Chondrocyte (in vitro differentiated cells): ENCODE data around the gene QDPR. TPM values are rescaled to one million over a fixed set of nuclear protein-coding genes. Genes with fewer than 3 reads are reported as not detected.

ENCODE experiments used
- DNase-seq: peaks from one replicate; pipeline ENCODE4 v3.0.0; 2021; ENCODE audit warnings: mixed read lengths, low spot score
- H3K27ac Mint-ChIP-seq: one replicate; pipeline ENCODE4 v1.8.0; 2021; ENCODE audit warnings: mild to moderate bottlenecking, moderate library complexity, mixed read lengths; ENCODE audit not compliant: unreplicated experiment
- H3K27me3 Mint-ChIP-seq: 2 replicates; pipeline ENCODE4 v1.8.0; 2021; ENCODE audit warnings: low read depth, mixed read lengths
- H3K36me3 Mint-ChIP-seq: 2 replicates; pipeline ENCODE4 v1.8.0; 2021; ENCODE audit warnings: low read depth, mixed read lengths
- H3K4me1 Mint-ChIP-seq: 2 replicates; pipeline ENCODE4 v1.8.0; 2021; ENCODE audit warnings: low read depth, mild to moderate bottlenecking, mixed read lengths
- H3K4me3 Mint-ChIP-seq: one replicate; pipeline ENCODE4 v1.8.0; 2021; ENCODE audit warnings: mild to moderate bottlenecking, moderate library complexity, mixed read lengths; ENCODE audit not compliant: unreplicated experiment
- H3K9me3 Mint-ChIP-seq: 2 replicates; pipeline ENCODE4 v1.8.0; 2021; ENCODE audit warnings: low read depth, mixed read lengths
- long read RNA-seq: library from polyadenylated mRNA; stranded (forward); transcript quantifications from one replicate; pipeline ENCODE4 v2.0.0, GENCODE V29; 2021
- total RNA-seq: library from RNA; stranded (reverse); gene quantifications from 3 replicates; pipeline ENCODE4 v1.2.1, GENCODE V29; 2021
- TF ChIP-seq, protein P1 (sequence below): fragments of 200-600 bp; sonication (generic); IDR thresholded peaks from 2 replicates; pipeline ENCODE4 v1.5.0; 2021; ENCODE audit warnings: antibody characterized with exemption, mild to moderate bottlenecking, moderate library complexity

Gene QDPR
- total RNA-seq: 22.5 to 31.9 TPM (median 23.3 TPM) in 3 replicates
- long read RNA-seq, transcript QDPR-201 (7 exons, 1,648 nt): major isoform, 44 of 56 reads
- long read RNA-seq, transcript QDPR-205 (6 exons, 1,374 nt): minor isoform, 6 of 56 reads
- long read RNA-seq, partial matches to known transcripts: 0 of 56 reads
- long read RNA-seq, other reads (novel, unspliced or antisense): 3 of 56 reads

DNA sequence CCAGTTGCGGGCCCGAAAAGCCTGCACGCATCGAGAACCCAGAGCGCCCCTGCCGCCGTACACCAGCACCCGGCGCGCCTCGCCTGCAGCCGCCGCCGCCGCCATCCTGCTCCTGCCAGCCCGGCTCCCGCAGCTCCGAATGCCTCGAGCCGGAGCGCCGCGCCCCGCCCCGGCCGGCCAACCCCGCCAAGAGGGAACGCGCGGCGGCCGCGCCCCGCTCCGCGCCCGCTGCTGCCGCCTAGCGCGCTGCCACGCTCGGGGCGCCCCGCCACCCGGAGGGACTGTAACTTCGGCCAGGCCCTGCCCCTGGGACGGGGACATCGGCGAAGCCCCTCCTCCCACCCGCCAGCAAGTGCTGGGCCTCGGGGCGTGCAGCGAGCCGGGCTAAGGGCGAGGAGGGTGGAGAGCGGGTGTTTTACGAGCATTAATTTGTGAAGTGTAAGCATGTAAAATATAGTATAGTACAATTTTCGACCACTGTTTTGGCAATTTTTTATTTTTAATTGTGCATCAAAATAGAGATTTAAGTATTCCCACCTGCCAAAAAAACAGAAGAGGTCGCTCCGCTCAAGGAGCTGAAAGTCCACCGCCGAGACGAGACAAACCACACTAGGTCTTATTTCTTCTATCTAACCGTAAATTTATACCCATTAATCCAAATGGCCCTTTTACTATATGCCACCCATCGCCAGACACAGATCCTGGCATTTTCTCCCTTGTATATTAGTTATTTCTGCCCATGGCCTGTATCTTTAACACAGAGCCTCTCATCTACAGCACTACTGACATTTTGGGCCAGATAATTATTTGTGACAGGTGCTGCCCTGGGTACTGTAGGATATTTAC, at the start of gene QDPR:
QDPR (minus strand) TSS at position 141 of the 846 bp plus-strand sequence; CDS start at position 105, 36 bp downstream.
- TF ChIP-seq, protein P1, sequence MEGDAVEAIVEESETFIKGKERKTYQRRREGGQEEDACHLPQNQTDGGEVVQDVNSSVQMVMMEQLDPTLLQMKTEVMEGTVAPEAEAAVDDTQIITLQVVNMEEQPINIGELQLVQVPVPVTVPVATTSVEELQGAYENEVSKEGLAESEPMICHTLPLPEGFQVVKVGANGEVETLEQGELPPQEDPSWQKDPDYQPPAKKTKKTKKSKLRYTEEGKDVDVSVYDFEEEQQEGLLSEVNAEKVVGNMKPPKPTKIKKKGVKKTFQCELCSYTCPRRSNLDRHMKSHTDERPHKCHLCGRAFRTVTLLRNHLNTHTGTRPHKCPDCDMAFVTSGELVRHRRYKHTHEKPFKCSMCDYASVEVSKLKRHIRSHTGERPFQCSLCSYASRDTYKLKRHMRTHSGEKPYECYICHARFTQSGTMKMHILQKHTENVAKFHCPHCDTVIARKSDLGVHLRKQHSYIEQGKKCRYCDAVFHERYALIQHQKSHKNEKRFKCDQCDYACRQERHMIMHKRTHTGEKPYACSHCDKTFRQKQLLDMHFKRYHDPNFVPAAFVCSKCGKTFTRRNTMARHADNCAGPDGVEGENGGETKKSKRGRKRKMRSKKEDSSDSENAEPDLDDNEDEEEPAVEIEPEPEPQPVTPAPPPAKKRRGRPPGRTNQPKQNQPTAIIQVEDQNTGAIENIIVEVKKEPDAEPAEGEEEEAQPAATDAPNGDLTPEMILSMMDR: peak; percentile 72
- no peaks in the 10 kb centered on the region for H3K9me3 Mint-ChIP-seq
- DNase-seq: no peak
- peaks cover 19% of the 10 kb centered on the region for H3K27me3 Mint-ChIP-seq
- H3K4me3 Mint-ChIP-seq: peak within 1 kb of the TSS; percentile 96
- peak within 1 kb of the TSS; percentile 97 for H3K27ac Mint-ChIP-seq
- peaks cover 18% of the 10 kb centered on the region for H3K4me1 Mint-ChIP-seq
- peaks cover 3% of the 10 kb centered on the region for H3K36me3 Mint-ChIP-seq

DNA sequence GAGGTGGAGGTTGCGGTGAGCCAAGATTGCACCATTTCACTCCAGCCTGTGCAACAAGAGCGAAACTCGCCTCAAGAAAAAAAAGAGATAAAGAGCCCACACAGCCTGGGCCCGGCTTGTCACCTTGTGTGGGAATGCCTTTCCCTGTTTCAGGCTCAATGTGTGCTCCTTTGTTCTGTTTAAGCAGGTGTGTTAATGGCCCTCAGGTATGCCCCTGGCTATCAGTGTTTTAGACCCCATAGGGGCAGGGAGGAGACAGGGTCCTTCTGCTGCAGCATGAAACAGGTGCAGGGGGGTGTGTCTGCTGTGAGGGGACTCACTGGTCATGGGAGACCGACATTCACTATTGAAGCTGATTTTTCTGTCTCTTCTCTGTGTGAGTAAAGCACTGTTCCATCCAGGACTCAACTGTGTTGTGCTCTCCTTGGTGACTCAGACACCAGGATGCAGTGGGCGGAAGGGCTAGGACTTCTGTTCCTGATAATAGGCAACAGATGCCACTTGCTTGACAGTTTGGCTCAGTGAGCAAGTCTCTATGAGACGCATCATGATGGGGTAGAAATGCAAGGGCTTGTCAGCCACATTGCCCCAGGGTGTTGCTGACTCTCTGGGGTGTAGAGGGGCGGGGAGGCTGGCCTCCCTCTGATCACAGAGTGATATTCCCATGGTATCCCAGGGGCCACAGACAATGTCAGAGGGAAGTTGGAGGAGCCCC, 49.5 kb upstream of the QDPR start:
- no peak for DNase-seq
- peaks cover 3% of the 10 kb centered on the region for H3K27me3 Mint-ChIP-seq
- H3K4me1 Mint-ChIP-seq: peaks cover 5% of the 10 kb centered on the region
- no peaks in the 10 kb centered on the region for H3K9me3 Mint-ChIP-seq
- no peaks in the 10 kb centered on the region for H3K36me3 Mint-ChIP-seq
- TF ChIP-seq, protein P1: no peak
- no peak overlapping the region for H3K27ac Mint-ChIP-seq
- H3K4me3 Mint-ChIP-seq: no peak overlapping the region

DNA sequence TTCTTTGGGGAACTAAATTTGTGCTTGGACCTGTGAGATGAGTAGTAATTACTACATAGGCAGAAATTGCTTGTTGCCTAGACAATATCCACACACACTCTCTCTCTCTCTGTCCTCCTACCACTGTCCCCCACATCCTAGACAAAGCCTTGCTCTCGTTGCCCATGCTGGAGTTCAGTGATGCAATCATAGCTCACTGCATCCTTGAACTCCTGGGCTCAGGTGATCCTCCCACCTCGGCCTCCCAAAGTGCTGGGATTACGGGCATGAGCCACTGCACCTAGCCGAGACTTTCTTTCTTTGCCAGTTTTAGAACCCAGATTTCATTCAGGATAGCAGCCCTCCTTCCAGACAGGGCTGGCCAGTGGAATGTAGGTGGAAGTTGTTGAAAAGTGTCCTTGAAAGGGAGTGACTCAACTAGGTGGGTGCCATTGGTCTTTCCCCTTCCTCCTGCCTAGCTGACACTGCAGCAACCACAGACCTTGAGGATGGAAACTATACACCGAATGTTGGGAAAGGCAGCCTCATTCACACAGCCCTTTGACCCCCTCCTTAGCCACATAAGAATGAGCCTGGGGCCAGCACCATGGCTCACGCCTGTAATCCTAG, 48.3 kb upstream of the QDPR start:
- no peak for DNase-seq
- Mint-ChIP-seq H3K27me3 (peaks cover 10% of the 10 kb centered on the region), H3K36me3 (no peaks in the 10 kb centered on the region), H3K9me3 (no peaks in the 10 kb centered on the region), H3K27ac (no peak overlapping the region), H3K4me3 (no peak overlapping the region), H3K4me1 (peaks cover 5% of the 10 kb centered on the region)
- TF ChIP-seq, protein P1: no peak

DNA sequence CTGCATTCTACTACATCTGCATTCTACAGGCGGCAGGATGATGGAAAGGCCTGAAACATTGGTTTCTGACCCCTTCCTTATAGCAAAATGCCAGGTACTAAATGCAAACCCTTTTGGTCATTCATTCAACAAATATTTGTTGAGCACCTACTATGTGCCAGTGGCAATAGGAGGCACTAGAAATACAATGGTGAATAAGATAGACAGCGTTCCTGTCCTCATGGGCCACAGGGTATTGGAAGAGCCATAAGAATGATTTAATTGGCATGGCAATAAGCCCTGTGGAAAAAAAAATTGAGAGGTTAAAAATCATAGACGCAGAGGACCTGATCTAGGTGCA, 47.8 kb upstream of the QDPR start:
- no peak overlapping the region for H3K4me3 Mint-ChIP-seq
- H3K36me3 Mint-ChIP-seq: no peaks in the 10 kb centered on the region
- TF ChIP-seq, protein P1: no peak
- peaks cover 5% of the 10 kb centered on the region for H3K4me1 Mint-ChIP-seq
- DNase-seq: no peak
- no peak overlapping the region for H3K27ac Mint-ChIP-seq
- peaks cover 15% of the 10 kb centered on the region for H3K27me3 Mint-ChIP-seq
- no peaks in the 10 kb centered on the region for H3K9me3 Mint-ChIP-seq
